NCI-H748 treated with DMSO at 0.1 percent for 48 hours (cell line): Measurements from ENCODE around the gene CES2.
"Not testable (repeated sequence)": the region's sequence is repeated elsewhere in the genome, so short reads cannot be mapped to it uniquely, and the experiment has no call there.

Source experiments
- DNase-seq: peaks from one replicate; lab custom pipeline; 2025; lab: John Stamatoyannopoulos, UW

Gene CES2

DNA sequence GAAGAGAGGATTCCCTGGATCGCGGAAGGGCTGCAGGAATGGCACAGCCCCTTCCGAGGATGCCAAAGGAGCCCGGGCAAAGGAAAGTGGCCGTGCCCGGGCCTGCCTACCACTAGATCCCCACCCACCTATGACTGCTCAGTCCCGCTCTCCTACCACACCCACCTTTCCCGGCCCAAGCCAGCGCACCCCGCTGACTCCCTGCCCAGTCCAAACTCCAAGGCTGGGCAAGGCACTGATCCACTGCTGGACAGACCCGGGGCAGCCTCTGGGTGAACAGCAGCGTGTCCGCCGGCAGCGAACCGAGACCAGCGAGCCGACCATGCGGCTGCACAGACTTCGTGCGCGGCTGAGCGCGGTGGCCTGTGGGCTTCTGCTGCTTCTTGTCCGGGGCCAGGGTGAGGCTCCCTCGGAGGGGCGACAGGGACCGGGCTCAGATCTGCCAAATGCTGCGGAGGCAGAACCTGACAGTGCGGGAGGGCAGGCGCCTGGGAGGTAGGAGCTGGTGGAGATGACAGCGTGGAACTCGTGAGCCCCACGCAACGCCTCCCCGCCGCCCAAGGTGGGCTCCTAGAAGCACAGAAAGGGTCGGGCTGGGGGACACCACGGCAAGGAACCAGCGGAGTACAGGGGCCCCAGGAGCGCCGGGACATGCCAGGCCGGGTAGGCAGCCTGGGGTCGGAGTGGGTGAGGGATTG lies at the start of gene CES2:
Gene CES2 (plus strand): TSS at position 203 of the 698 bp plus-strand sequence. CDS start 120 bp downstream, at position 323.
- no peak for DNase-seq

GRCh38 chr16:66886321-66886720 lies 49.0 kb upstream of the CES2 start:
- DNase-seq: no peak

DNA sequence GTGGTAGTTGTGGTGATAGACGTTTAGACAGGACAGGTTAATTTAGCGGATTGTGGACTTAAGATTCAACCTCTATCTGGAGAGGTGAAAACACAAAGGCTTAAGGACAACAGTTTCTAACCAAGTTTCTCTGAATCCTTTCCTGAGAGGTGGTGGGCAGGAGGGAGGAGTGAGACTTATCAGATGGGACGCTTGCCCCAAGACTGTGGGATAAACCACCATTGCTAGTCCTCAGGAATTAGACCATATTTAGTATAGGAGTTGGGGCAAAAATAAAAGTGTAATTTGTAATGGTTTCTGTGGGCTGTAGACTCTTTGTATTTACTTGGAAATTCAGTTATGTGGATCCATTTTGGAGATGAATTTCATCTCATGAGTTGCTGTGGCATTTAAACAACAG lies 48.4 kb upstream of the CES2 start:
- no peak for DNase-seq

- DNase-seq: no peak
Observed at GRCh38 chr16:66888647-66889615, 46.4 kb upstream of the CES2 start.

DNA sequence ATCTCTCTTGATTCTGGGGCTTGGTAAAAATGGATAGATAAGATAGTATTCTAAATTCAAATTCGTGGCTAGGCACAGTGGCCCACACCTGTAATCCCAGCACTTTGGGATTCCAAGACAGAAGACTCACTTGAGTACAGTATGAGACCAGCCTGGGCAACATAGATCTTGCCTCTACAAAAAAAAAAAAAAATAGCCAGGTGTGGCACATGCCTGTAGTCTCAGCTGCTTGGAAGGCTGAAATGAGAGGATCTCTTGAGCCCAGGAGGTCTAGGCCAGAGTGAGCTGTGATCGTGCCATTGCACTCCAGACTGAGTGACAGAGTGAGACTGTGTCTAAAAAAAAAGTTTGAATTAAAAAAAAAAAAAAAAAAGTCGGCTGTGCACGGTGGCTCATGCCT lies 45.7 kb upstream of the CES2 start:
- no peak for DNase-seq

DNA sequence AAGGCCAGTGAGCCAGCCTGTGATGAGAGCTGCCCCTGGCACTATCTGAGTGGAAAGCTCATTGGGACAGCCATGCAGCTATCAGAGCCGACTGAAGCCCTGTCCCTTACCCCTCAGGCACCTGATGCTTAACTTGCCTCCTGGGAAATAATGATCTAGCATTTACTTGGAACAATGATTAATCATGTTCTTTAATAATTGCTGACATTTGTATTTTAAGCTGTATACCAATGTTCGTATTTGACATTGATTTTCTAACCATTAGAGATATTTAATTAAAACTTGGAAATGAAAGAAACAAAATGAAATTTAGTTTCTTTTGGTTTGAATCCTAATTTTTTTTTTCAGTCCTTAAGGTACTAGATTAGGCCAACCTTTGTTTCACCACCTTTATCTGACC lies 44.5 kb upstream of the CES2 start:
- no peak for DNase-seq

- no peak for DNase-seq
Observed at GRCh38 chr16:66891360-66891759, 44.0 kb upstream of the CES2 start.

DNA sequence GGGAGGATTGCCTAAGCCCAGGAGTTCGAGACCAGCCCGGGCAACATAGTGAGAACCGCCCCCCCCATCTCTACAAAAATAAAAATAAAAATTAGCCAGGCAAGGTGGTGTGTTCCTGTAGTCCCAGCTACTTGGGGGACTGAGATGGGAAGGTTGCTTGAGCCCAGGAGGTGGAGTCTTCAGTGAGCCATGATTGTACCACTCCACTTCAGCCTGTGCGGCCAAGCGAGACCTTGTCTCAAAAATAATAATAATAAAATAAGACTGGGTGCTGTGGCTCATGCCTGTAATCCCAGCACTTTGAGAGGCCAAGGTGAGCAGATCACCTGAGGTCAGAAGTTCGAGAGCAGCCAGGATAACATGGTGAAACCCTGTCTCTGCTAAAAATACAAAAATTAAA lies 43.5 kb upstream of the CES2 start:
- DNase-seq: no peak

DNA sequence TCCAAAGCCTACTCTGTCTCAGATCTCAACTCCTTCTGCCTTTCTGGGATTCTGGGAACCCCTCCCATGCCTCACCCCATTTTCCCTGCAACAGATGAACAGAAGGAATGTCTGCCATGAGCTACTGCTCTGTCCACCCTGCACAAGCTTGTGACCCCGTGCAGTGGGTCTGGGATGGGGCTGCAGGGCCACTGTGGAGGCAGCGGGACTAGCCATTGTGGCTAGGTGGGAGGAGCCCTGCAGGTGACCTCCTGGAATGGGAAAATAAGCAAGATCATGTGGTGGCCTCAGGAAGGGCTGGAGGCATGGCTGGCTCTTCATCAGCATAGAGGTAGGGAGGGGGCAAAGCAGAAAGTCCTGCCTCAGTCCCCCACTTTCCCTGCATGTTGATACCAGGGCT lies 41.3 kb upstream of the CES2 start:
- no peak for DNase-seq

DNA sequence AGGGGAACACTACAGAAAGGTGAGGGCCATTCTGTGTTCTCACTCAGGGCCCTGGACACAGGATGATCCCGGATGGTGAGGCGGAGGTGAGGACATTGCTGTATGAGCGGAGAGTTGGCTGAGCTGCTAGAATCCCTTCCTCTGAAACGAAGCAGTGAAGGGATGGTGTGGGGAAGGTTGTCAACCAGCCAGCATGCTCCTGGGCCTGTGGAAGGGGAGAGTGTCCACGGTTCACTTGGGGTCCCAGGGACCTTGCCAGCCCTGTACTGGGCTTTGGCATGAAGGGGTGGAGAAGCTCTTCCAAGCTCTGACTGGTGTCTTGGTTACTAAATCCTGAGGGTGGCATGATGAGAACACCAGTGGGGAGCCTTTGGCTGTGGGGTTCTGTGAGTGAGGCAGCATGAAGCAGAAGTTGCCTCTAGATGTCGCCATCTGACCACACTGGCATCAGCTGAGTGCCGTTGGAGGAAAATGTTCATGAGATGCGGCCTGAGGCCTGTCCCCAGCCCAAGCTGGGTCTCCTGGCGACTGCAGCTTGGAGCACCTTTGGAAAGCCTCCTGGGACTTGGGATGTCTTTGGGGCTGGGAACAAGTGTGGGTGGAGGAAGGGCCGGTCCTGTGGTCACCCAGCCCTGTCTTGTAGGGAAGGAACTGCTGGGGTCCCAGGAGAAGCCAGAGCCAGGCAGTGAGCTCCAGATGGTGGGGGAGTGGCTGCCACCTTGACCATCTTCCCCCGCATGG lies 40.2 kb upstream of the CES2 start:
- DNase-seq: peak; percentile 6

GRCh38 chr16:66895689-66895979 lies 39.7 kb upstream of the CES2 start:
- no peak for DNase-seq

DNA sequence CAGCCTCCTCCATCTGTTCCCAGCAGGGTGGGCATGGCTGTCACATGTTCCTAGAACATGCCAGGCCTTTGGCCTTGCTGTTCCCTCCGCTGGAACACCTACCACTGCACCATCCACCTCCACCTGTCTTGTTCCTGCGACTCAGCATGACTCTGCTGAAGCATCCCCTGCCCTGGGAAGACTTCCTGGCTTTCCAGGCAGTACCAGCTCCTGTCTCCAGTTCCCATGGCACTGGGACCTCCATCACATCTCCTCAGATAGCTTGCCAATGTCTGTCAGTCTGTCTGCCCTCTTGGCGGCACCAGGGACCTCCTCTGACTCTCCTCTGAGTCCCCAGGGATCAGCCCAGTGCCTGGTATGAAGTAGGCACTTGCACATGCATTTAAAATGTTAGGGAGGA lies 39.3 kb upstream of the CES2 start:
- no peak for DNase-seq

DNA sequence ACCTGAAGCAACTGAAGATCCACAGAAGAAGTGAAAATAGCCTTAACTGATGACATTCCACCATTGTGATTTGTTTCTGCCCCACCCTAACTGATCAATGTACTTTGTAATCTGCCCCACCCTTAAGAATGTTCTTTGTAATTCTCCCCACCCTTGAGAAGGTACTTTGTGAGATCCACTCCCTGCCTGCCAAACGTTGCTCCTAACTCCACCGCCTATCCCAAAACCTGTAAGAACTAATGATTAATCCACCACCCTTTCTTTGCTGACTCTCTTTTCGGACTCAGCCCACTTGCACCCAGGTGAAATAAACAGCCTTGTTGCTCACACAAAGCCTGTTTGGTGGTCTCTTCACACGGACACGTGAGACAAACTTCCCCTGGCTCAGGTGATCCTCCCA lies 38.6 kb upstream of the CES2 start:
- DNase-seq: not testable (repeated sequence)

DNA sequence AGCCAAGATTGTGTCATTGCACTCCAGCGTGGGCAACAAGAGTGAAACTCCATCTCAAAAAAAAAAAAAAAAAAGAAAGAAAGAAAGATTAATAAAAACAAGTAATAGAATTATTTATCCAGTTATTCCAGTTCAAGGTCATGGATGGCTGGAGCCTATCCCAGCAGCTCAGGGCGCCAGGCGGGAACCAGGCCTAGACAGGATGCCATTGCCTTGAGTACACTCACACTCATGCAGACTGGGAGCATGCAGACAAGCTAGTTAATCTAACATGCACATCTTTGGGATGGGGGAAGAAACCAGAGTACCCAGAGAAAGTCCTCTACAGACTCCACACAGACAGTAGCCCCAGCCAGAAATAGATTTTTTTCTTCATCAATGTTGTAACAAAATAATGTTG lies 37.1 kb upstream of the CES2 start:
- no peak for DNase-seq

- no peak for DNase-seq
Observed at GRCh38 chr16:66898933-66899309, 36.4 kb upstream of the CES2 start.

GRCh38 chr16:66899310-66899944 lies 35.9 kb upstream of the CES2 start:
- no peak for DNase-seq

DNA sequence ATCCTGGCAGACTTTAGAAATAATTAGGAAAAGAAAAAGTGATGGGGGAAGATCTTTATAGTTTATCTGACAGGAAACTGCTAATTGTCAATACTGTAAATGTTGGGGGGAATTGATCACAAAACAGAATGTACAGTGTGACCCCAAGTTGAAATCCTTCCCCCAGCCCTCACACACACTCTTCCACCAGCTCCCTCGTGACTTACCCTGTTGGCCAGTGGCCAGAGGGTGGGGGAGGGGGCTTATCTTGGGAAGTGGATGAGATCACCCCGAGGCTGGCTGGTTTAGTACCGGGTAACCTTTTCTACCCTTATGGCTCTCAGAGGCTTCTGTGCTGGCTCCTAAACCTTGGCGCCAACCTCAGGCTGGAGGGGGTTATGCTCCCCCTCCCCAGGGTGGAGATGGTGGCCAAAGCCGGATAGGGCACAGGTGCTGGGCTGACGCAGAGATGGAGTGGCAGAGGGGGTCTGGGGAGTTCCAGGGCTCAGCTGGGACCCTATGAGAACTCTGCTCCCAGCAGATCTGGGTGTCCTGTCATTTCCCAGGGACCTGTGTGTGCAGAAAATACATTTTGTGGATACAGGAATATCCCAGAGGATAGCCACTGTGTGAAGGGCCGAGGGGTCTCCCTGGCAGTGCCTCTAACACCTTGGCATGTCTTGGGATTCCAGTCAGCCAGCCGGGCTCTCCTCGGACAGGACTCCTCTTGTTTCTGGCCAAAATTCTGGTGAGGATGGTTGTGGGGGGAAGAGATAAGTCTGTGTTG lies 35.2 kb upstream of the CES2 start:
- DNase-seq: no peak

- DNase-seq: no peak
Observed at GRCh38 chr16:66900721-66901441, 34.4 kb upstream of the CES2 start.

DNA sequence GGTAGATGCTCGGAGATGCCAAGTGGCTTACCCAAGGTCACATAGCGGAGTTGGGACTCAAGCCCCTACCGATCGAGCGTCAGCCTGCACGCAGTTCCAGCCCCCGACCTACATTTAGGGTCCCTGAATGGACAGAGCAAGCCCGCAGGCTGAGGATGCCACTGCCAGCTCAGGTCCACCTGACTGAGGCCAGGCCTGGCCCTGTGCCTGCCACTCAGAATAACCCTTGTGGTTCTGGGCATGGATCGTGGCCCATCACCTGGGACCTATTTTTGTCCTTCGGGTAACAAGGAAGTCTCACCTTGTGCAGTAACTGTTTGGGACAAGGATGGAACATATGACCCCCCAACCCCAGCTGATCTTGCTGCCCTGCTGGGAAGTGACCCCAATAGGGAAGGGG lies 33.7 kb upstream of the CES2 start:
- no peak for DNase-seq

DNA sequence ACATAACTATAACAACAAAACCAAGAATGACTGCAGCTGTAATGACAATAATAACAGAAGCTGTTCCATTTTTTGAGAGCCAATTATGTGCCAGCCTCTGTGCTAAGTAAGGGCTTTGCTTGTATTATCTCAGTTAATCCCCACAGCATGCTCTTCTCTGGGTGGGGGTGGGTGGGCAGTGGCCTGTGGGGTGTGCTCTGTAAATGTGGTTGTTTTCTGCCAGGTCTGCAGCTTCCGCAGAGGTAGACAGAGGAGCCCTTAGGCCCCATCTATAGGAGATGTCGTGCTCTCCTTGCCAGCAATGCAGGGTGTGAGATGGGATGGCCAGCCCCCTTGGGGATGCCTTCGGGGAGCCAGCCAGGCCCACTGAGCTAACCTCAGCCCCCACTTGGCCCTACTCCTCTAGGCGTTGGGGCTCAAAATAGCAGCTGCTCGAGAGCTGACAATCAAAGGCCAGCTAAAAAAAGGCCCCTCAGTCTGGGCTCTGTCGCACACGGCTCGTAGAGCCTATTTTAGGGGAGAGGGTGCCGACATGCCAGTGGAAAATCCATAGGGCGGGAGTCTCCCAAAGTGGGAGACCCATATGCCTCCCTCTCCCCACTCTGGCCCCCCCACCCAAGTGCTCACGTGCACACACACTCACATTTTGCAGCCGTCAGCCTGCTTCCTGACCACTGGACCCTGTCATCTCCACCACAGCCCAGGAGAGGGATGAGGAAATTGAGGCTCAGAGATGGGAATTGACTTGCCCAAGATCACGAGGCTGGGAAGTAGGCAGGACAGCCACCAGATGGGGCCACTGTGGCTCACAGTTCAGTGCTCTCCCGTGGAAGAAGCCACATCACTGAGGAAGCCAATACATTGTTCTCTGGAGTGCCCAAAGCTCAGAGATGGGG lies 32.4 kb upstream of the CES2 start:
- no peak for DNase-seq
